ENCODE measurements around the gene FKBP4. TPM values are rescaled to one million over a fixed set of nuclear protein-coding genes. Genes with fewer than 3 reads are reported as not detected.

The FKBP4 gene
- total and polyA plus RNA-seq, 2 of the 13 experiments (the other 11 are each of a cell fraction or from before 2014, with no cell fraction given): 25.7 to 66.1 TPM

DNA sequence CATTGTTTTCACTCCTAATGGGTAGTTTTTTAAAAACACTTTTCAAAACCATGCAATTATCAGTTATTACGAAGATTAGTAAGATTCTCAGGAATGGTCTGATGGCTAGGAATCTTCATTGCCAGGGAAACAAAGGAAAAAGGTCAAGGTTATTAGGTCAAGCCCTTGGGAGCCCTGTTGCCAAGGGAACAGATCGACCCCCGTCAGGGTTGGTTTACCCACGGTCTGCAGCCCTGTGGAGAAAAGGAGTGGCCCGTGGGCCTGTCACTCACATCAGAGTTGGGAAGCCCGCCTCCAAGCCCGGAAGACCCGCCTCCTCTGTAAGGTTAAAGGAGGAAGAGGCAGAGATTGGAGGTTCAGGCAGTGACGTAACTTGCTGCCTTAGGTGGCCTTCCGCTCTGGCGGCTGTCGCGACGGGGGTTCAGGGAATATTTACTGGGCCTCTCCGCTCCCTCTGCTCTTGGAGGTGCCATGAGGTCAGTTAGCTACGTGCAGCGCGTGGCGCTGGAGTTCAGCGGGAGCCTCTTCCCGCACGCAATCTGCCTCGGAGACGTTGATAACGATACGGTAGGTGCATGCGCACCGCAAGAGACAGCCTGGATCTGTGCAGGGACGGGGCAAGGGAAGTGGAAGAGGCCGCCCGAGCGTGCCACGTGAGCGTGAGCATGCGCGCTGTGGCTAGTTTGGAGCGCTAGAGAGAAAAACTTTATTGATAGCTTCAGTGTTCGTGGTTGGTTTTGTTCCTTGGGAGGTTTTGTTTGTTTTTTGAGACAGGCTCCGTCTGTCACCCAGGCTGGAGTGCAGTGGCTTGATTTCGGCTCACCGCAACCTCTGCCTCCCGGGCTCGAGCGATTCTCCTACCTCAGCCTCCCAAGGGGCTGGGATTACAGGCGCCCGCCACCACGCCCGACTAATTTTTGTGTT lies 17.8 kb downstream of the FKBP4 start, which contains the start of gene ITFG2 (continued):
- TF ChIP-seq ZBTB3 (CRISPR knock-in tag; IDR thresholded peaks at IDR 0.05; ENCODE audit: borderline replicate concordance, low read depth) (no peak), RFXANK (CRISPR knock-in tag; IDR thresholded peaks at IDR 0.05) (no peak), ZNF451 (CRISPR knock-in tag; IDR thresholded peaks at IDR 0.05) (no peak), MEIS2 (CRISPR knock-in tag; IDR thresholded peaks at IDR 0.05) (peak; percentile 54; the same call in 1 of the 2 replicates), SSRP1 (CRISPR knock-in tag; IDR thresholded peaks at IDR 0.05) (peak; percentile 54; the same call in 1 of the 2 replicates), KLF16 (CRISPR knock-in tag; IDR thresholded peaks at IDR 0.05) (peak; percentile 51 to 54; a peak in 1 of 4 replicates), ZFP90 (CRISPR knock-in tag; IDR thresholded peaks at IDR 0.05; ENCODE audit: borderline replicate concordance) (peak; percentile 81), PHF21A (CRISPR knock-in tag; IDR thresholded peaks at IDR 0.05) (peak; percentile 92), PHF5A (CRISPR knock-in tag; IDR thresholded peaks at IDR 0.05; ENCODE audit: low read depth, unreplicated experiment) (no peak), NCOR1 (IDR thresholded peaks at IDR 0.05; ENCODE audit: borderline replicate concordance, low read length) (peak; percentile 35; the same call in 1 of the 2 replicates), ZNF775 (CRISPR knock-in tag; IDR thresholded peaks at IDR 0.05; ENCODE audit: borderline replicate concordance) (0 out of 2 replicates have a peak, but pooled peaks have one; percentile 64)
- TF ChIP-seq, protein P1, sequence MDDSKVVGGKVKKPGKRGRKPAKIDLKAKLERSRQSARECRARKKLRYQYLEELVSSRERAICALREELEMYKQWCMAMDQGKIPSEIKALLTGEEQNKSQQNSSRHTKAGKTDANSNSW (CRISPR knock-in tag; IDR thresholded peaks at IDR 0.05; ENCODE audit: borderline replicate concordance): peak; percentile 47; the same call in 1 of the 2 replicates
- TF ChIP-seq, protein P2, sequence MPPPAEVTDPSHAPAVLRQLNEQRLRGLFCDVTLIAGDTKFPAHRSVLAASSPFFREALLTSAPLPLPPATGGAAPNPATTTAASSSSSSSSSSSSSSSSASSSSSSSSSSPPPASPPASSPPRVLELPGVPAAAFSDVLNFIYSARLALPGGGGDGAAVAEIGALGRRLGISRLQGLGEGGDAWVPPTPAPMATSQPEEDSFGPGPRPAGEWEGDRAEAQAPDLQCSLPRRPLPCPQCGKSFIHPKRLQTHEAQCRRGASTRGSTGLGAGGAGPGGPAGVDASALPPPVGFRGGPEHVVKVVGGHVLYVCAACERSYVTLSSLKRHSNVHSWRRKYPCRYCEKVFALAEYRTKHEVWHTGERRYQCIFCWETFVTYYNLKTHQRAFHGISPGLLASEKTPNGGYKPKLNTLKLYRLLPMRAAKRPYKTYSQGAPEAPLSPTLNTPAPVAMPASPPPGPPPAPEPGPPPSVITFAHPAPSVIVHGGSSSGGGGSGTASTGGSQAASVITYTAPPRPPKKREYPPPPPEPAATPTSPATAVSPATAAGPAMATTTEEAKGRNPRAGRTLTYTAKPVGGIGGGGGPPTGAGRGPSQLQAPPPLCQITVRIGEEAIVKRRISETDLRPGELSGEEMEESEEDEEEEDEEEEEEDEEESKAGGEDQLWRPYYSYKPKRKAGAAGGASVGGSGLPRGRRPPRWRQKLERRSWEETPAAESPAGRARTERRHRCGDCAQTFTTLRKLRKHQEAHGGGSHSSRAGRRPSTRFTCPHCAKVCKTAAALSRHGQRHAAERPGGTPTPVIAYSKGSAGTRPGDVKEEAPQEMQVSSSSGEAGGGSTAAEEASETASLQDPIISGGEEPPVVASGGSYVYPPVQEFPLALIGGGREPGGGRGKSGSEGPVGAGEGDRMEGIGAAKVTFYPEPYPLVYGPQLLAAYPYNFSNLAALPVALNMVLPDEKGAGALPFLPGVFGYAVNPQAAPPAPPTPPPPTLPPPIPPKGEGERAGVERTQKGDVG (CRISPR knock-in tag; IDR thresholded peaks at IDR 0.05; ENCODE audit: borderline replicate concordance): no peak
- TF ChIP-seq, protein P3, sequence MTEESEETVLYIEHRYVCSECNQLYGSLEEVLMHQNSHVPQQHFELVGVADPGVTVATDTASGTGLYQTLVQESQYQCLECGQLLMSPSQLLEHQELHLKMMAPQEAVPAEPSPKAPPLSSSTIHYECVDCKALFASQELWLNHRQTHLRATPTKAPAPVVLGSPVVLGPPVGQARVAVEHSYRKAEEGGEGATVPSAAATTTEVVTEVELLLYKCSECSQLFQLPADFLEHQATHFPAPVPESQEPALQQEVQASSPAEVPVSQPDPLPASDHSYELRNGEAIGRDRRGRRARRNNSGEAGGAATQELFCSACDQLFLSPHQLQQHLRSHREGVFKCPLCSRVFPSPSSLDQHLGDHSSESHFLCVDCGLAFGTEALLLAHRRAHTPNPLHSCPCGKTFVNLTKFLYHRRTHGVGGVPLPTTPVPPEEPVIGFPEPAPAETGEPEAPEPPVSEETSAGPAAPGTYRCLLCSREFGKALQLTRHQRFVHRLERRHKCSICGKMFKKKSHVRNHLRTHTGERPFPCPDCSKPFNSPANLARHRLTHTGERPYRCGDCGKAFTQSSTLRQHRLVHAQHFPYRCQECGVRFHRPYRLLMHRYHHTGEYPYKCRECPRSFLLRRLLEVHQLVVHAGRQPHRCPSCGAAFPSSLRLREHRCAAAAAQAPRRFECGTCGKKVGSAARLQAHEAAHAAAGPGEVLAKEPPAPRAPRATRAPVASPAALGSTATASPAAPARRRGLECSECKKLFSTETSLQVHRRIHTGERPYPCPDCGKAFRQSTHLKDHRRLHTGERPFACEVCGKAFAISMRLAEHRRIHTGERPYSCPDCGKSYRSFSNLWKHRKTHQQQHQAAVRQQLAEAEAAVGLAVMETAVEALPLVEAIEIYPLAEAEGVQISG (CRISPR knock-in tag; IDR thresholded peaks at IDR 0.05): peak; percentile 92
- TF ChIP-seq, protein P4, sequence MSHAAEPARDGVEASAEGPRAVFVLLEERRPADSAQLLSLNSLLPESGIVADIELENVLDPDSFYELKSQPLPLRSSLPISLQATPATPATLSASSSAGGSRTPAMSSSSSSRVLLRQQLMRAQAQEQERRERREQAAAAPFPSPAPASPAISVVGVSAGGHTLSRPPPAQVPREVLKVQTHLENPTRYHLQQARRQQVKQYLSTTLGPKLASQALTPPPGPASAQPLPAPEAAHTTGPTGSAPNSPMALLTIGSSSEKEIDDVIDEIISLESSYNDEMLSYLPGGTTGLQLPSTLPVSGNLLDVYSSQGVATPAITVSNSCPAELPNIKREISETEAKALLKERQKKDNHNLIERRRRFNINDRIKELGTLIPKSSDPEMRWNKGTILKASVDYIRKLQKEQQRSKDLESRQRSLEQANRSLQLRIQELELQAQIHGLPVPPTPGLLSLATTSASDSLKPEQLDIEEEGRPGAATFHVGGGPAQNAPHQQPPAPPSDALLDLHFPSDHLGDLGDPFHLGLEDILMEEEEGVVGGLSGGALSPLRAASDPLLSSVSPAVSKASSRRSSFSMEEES (CRISPR knock-in tag; IDR thresholded peaks at IDR 0.05): 0 out of 2 replicates have a peak, but pooled peaks have one; percentile 18
- TF ChIP-seq, protein P5, sequence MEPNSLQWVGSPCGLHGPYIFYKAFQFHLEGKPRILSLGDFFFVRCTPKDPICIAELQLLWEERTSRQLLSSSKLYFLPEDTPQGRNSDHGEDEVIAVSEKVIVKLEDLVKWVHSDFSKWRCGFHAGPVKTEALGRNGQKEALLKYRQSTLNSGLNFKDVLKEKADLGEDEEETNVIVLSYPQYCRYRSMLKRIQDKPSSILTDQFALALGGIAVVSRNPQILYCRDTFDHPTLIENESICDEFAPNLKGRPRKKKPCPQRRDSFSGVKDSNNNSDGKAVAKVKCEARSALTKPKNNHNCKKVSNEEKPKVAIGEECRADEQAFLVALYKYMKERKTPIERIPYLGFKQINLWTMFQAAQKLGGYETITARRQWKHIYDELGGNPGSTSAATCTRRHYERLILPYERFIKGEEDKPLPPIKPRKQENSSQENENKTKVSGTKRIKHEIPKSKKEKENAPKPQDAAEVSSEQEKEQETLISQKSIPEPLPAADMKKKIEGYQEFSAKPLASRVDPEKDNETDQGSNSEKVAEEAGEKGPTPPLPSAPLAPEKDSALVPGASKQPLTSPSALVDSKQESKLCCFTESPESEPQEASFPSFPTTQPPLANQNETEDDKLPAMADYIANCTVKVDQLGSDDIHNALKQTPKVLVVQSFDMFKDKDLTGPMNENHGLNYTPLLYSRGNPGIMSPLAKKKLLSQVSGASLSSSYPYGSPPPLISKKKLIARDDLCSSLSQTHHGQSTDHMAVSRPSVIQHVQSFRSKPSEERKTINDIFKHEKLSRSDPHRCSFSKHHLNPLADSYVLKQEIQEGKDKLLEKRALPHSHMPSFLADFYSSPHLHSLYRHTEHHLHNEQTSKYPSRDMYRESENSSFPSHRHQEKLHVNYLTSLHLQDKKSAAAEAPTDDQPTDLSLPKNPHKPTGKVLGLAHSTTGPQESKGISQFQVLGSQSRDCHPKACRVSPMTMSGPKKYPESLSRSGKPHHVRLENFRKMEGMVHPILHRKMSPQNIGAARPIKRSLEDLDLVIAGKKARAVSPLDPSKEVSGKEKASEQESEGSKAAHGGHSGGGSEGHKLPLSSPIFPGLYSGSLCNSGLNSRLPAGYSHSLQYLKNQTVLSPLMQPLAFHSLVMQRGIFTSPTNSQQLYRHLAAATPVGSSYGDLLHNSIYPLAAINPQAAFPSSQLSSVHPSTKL (CRISPR knock-in tag; IDR thresholded peaks at IDR 0.05): peak; percentile 61

Data from HepG2 (cell line).